Measurements from ENCODE around the gene CHRNA5. TPM values are rescaled to one million over a fixed set of nuclear protein-coding genes. Genes with fewer than 3 reads are reported as not detected.
"Not testable (repeated sequence)": the region's sequence is repeated elsewhere in the genome, so short reads cannot be mapped to it uniquely, and the experiment has no call there.

Gene CHRNA5
- total RNA-seq, 4 donors from 2014 or later = 0.84 to 3.0 (median 1.3) TPM

DNA sequence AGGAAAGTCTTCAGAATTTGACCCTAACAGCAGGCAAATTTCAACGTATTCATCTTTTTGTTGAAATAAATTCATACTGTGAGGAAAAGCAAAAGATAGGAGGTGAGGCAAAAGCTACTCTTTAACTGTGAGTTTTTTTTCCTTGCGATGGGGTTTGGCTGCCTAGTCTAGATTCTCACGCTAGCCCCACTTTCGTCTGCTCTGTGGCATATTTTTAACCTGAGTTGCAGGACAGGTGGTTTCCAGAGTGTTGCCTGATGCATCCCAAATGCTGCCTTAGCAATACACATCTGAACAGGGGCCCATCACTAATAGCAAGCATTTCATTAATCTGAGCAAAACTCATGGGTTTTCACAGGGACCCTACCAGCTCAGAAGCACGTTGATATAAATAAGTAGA lies 13.4 kb upstream of the CHRNA5 start:
- Histone ChIP-seq H3K27me3 (no peaks in the 10 kb centered on the region), H3K4me3 (no peak overlapping the region), H3K27ac (no peak overlapping the region), H3K4me1 (no peaks in the 10 kb centered on the region), H3K36me3 (peaks cover 0 to 46% (median 3%) of the 10 kb centered on the region in 3 donors), H3K9me3 (no peaks in the 10 kb centered on the region)
- no peak for DNase-seq (ENCODE audit: low spot score in 2 of 2)
- 86% methylated on average over 5 of the region's 5 CpGs for WGBS, 2 donors
- TF ChIP-seq POLR2A (IDR thresholded peaks at IDR 0.05) = no peak
- TF ChIP-seq, protein P1, sequence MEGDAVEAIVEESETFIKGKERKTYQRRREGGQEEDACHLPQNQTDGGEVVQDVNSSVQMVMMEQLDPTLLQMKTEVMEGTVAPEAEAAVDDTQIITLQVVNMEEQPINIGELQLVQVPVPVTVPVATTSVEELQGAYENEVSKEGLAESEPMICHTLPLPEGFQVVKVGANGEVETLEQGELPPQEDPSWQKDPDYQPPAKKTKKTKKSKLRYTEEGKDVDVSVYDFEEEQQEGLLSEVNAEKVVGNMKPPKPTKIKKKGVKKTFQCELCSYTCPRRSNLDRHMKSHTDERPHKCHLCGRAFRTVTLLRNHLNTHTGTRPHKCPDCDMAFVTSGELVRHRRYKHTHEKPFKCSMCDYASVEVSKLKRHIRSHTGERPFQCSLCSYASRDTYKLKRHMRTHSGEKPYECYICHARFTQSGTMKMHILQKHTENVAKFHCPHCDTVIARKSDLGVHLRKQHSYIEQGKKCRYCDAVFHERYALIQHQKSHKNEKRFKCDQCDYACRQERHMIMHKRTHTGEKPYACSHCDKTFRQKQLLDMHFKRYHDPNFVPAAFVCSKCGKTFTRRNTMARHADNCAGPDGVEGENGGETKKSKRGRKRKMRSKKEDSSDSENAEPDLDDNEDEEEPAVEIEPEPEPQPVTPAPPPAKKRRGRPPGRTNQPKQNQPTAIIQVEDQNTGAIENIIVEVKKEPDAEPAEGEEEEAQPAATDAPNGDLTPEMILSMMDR (IDR thresholded peaks at IDR 0.05) = no peak
- no peak for TF ChIP-seq EP300 (IDR thresholded peaks at IDR 0.05)

DNA sequence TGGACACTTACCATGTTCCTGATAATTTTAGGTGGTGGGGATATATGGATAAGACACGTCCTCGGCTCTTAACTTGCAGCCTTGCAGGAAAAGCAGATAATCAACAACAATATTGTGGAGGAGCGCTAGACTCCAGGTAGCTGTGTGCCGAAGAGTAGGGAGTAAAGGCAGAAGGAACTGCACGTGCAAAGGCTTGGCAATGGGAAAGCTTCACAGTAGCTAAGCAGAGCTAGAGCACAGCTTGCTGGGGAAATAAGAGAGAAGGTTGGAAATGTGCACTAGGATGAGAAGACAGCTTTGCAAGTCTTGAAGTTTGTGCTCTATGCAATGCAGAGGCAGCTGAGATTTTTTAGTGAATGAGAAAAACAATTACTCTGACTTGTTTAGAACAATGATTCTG lies 12.7 kb upstream of the CHRNA5 start:
- DNase-seq (ENCODE audit: low spot score in 2 of 2) = no peak
- Histone ChIP-seq H3K27ac (no peak overlapping the region), H3K9me3 (no peaks in the 10 kb centered on the region), H3K27me3 (no peaks in the 10 kb centered on the region), H3K4me3 (no peak overlapping the region), H3K36me3 (peaks cover 0 to 39% (median 3%) of the 10 kb centered on the region in 3 donors), H3K4me1 (no peaks in the 10 kb centered on the region)
- no peak for TF ChIP-seq POLR2A (IDR thresholded peaks at IDR 0.05)
- no peak for TF ChIP-seq EP300 (IDR thresholded peaks at IDR 0.05)
- TF ChIP-seq, protein P1 (IDR thresholded peaks at IDR 0.05) = no peak
- WGBS, 2 donors = 68 to 81% methylated on average over 5 of the region's 5 CpGs

DNA sequence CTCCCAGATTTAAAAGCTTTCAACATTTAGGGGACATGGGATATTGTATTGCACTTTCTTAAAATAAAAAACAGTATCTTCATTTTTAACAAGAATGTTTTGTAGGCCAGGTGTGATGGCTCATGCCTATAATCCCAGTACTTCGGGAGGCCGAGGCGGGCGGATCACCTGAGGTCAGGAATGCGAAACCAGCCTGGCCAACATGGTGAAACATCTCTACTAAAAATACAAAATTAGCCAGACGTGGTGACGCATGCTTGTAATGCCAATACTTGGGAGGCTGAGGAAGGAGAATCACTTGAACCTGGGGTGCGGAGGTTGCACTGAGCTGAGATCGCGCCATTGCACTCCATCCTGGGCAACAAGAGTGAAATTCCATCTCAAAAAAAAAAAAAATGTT lies 5.1 kb upstream of the CHRNA5 start:
- not testable (repeated sequence) for H3K9me3 ChIP-seq; H3K4me1 ChIP-seq; H3K27ac ChIP-seq; H3K4me3 ChIP-seq; DNase-seq (ENCODE audit: low spot score in 2 of 2); H3K36me3 ChIP-seq
- WGBS, 2 donors = 92 to 96% methylated on average over 10 of the region's 10 CpGs
- peaks cover 0 to 22% of the 10 kb centered on the region in 2 donors for H3K27me3 ChIP-seq

DNA sequence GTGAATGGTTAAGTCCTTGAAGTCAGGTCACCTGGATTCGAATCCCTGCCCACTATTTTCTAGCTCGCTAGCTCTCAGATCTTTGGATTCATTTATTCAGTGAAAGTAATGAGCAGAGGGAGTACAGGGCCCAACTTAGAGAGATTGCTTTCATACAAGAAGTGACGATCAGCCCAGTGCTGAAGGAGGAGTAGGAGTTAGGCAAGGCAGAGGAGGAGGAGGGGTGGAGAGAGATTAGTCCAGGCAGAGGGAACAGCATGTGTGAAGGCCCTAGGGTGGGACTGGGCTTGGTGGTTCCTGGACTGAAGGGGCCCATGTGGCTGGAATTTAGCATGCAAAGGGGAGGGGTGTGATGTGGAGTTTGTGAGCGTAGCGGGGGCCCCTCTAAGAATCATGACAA lies 3.8 kb upstream of the CHRNA5 start:
- 69 to 80% methylated on average over 5 of the region's 5 CpGs for WGBS, 2 donors
- Histone ChIP-seq H3K4me3 (no peak overlapping the region), H3K27me3 (peaks cover 0 to 27% of the 10 kb centered on the region in 2 donors), H3K36me3 (no peaks in the 10 kb centered on the region), H3K4me1 (peaks cover 0 to 16% (median 2%) of the 10 kb centered on the region in 4 donors), H3K27ac (no peak overlapping the region), H3K9me3 (no peaks in the 10 kb centered on the region)
- TF ChIP-seq POLR2A (IDR thresholded peaks at IDR 0.05) = no peak
- TF ChIP-seq EP300 (IDR thresholded peaks at IDR 0.05) = no peak
- TF ChIP-seq, protein P1 (IDR thresholded peaks at IDR 0.05) = no peak
- DNase-seq (ENCODE audit: low spot score in 2 of 2) = no peak

DNA sequence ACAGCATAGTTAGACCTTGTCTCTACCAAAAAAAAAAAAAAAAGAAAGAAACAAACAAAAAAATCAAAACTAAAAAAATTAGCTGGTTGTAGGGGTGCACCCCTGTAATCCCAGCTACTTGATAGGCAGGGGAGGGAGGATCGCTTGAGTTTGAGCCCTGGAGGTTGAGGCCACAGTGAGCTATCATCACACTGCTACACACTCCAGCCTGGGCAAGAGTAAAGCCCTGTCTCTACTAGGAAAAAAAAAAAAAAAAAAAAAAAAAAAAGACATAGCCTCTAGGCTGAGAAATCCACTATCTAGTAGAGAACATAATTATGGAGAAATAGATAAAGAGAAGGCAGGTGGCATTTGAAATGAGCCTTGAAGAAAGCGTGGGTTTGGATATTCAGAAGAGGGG lies 2.2 kb upstream of the CHRNA5 start:
- H3K27me3 ChIP-seq = peaks cover 0 to 42% of the 10 kb centered on the region in 2 donors
- H3K27ac ChIP-seq = no peak overlapping the region
- H3K9me3 ChIP-seq = no peaks in the 10 kb centered on the region
- H3K4me1 ChIP-seq = peaks cover 0 to 16% (median 2%) of the 10 kb centered on the region in 4 donors
- H3K4me3 ChIP-seq = no peak overlapping the region
- no peak for DNase-seq (ENCODE audit: low spot score in 2 of 2)
- TF ChIP-seq EP300 (IDR thresholded peaks at IDR 0.05) (no peak), POLR2A (IDR thresholded peaks at IDR 0.05) (no peak)
- TF ChIP-seq, protein P1 (IDR thresholded peaks at IDR 0.05) = no peak
- 85% methylated on average over 2 of the region's 2 CpGs for WGBS, 2 donors
- no peaks in the 10 kb centered on the region for H3K36me3 ChIP-seq

DNA sequence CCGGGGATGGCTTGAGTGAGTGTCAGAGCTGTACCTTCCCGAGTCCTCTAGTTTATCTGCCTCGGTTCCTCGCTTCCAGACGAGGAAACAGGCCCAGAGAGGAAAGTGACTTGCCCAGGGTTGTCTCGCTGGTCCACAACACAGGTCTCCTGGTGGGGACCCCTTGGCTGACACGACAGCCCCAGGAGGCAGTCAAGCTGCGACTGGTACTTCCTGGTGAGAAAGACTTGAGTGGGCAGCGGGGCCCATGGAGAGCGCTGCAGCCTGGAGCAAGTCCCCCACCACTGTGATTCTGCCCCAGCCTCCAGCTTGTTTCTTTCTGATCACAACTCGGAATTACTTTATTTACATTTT lies 600 bp upstream of the CHRNA5 start:
- Histone ChIP-seq H3K4me1 (peaks cover 0 to 16% (median 2%) of the 10 kb centered on the region in 4 donors), H3K36me3 (no peaks in the 10 kb centered on the region), H3K27me3 (peaks cover 0 to 48% of the 10 kb centered on the region in 2 donors), H3K4me3 (peak overlapping the region in 2 of 4 donors; percentile 53 to 62), H3K9me3 (no peaks in the 10 kb centered on the region), H3K27ac (no peak overlapping the region)
- no peak for DNase-seq (ENCODE audit: low spot score in 2 of 2)
- 64 to 66% methylated on average over 11 of the region's 11 CpGs for WGBS, 2 donors
- TF ChIP-seq, protein P1 (IDR thresholded peaks at IDR 0.05) = no peak
- TF ChIP-seq EP300 (IDR thresholded peaks at IDR 0.05) (no peak), POLR2A (IDR thresholded peaks at IDR 0.05) (no peak)
